K562 (cell line): Measurements from ENCODE around the gene FTO. TPM values are rescaled to one million over a fixed set of nuclear protein-coding genes. Genes with fewer than 3 reads are reported as not detected.

Experiments
- ATAC-seq: fragments of 200-7000 bp; cut with Tn5 transposase; 3 replicates; pipeline ENCODE4 v1.9.1; 2020; ENCODE audit warnings: moderate library complexity
- BruUV-seq: library from RNA; stranded (reverse); fragments of 400-500 nt; replicated peaks from 2 replicates; lab custom pipeline; 2021; lab: Mats Ljungman, UMichigan
- CTCF ChIA-PET: fragments of 300-600 bp; formaldehyde crosslinking; extraction: SDS; loops from one replicate; lab custom pipeline; 2021; ENCODE audit warnings: low intra/inter-chr PET ratio; lab: Yijun Ruan, JAX
- POLR2A ChIA-PET: fragments of 300-600, 350-650 bp; sonication (Branson Sonifier 250); formaldehyde crosslinking; extraction: SDS; loops from one replicate; lab custom pipeline; 2021; ENCODE audit warnings: antibody characterized with exemption, inconsistent platforms; lab: Yijun Ruan, JAX
- DNase-seq, 4 experiments: peaks; one replicate each; pipeline versions ENCODE4 v3.0.0 to v3.0.0-alpha.2; 2011 to 2018; ENCODE audit warnings: low spot score in 3 of 4, mixed read lengths in 3 of 4; ENCODE audit errors: extremely low read depth in 1 of 4
- FAIRE-seq: peaks from 2 replicates; lab custom pipeline; 2011; peaks lifted over from hg19 to GRCh38; lab: Jason Lieb, UNC
- H2AFZ ChIP-seq: 2 replicates; pipeline ENCODE4 v1.6.0; 2011; ENCODE audit warnings: low read depth, low read length, control low read depth, inconsistent platforms
- H3K27ac ChIP-seq: fragments of 200-600 bp; 3 replicates; pipeline ENCODE4 v1.8.0; 2011; ENCODE audit warnings: low read depth, mild to moderate bottlenecking, control low read depth, inconsistent platforms, low read length, moderate library complexity, mixed read lengths; ENCODE audit errors: extremely low read depth
- H3K27me3 ChIP-seq, 2 experiments: fragments of 300-600 bp in 1 of 2; 2 replicates in 1 of 2; 3 replicates in 1 of 2; pipeline versions ENCODE4 v1.6.0 to v1.8.0; 2011; ENCODE audit warnings: inconsistent platforms in 2 of 2, low read length in 2 of 2, mild to moderate bottlenecking in 1 of 2, mixed read lengths in 1 of 2, moderate library complexity in 1 of 2; ENCODE audit not compliant: control insufficient read depth in 2 of 2, insufficient read depth in 2 of 2
- H3K36me3 ChIP-seq: fragments of 300-600 bp; 3 replicates; pipeline ENCODE4 v1.8.0; 2011; ENCODE audit warnings: mild to moderate bottlenecking, low read length, inconsistent platforms; ENCODE audit not compliant: control insufficient read depth, insufficient read depth
- H3K4me1 ChIP-seq, 2 experiments: fragments of 200-600 bp in 1 of 2; replicated peaks in 1 of 2; 2 replicates in 1 of 2; 3 replicates in 1 of 2; pipeline versions ENCODE4 v1.5.1 to v1.8.0; 2011; ENCODE audit warnings: inconsistent platforms in 2 of 2, low read length in 2 of 2, mild to moderate bottlenecking in 1 of 2, mixed read lengths in 1 of 2, moderate library complexity in 1 of 2; ENCODE audit not compliant: control insufficient read depth in 2 of 2, insufficient read depth in 2 of 2
- H3K4me2 ChIP-seq: 2 replicates; pipeline ENCODE4 v1.6.1; 2011; ENCODE audit warnings: low read length, control low read depth, inconsistent platforms, mixed read lengths; ENCODE audit not compliant: insufficient read depth
- H3K4me3 ChIP-seq: fragments of 200-600 bp; sonication (generic), shearing (Covaris generic); 2 replicates; pipeline ENCODE4 v1.5.1; 2016; ENCODE audit warnings: control low read depth, inconsistent platforms
- H3K79me2 ChIP-seq: fragments of 200-600 bp; 3 replicates; pipeline ENCODE4 v1.8.0; 2011; ENCODE audit warnings: low read length, inconsistent platforms; ENCODE audit not compliant: control insufficient read depth, insufficient read depth
- H3K9ac ChIP-seq, 2 experiments: 2 replicates each; pipeline versions ENCODE4 v1.6.0 to v1.6.1; 2011; ENCODE audit warnings: low read depth in 2 of 2, low read length in 2 of 2, control low read depth in 1 of 2, inconsistent platforms in 1 of 2, mild to moderate bottlenecking in 1 of 2, mixed read lengths in 1 of 2; ENCODE audit not compliant: insufficient read depth in 1 of 2
- H3K9me1 ChIP-seq: one replicate; pipeline ENCODE4 v1.6.0; 2011; ENCODE audit warnings: inconsistent platforms, mild to moderate bottlenecking, low read length, moderate library complexity; ENCODE audit not compliant: control insufficient read depth, insufficient read depth
- H3K9me3 ChIP-seq: replicated peaks from 2 replicates; pipeline ENCODE4 v1.5.1; 2011; ENCODE audit warnings: low read depth, low read length, inconsistent platforms; ENCODE audit not compliant: control insufficient read depth, insufficient read depth
- H4K20me1 ChIP-seq: replicated peaks from 2 replicates; pipeline ENCODE4 v1.6.1; 2011; ENCODE audit warnings: low read length, inconsistent platforms, mixed read lengths; ENCODE audit not compliant: control insufficient read depth, insufficient read depth
- ATF6 ChIP-seq: sonication (generic); formaldehyde crosslinking; IDR thresholded peaks from 2 replicates; pipeline ENCODE4 v1.4.0; 2020; ENCODE audit warnings: mild to moderate bottlenecking, missing genetic modification reagents
- CC2D1A ChIP-seq: fragments of 450-650 bp; IDR thresholded peaks from 2 replicates; pipeline ENCODE4 v1.6.1; 2017; ENCODE audit warnings: mild to moderate bottlenecking
- CCNT2 ChIP-seq: IDR thresholded peaks from 2 replicates; pipeline ENCODE4 v1.6.1; 2011; ENCODE audit warnings: borderline replicate concordance, low read depth, mild to moderate bottlenecking, moderate library complexity, mixed read lengths, low read length; ENCODE audit not compliant: insufficient read length; ENCODE audit errors: extremely low read depth
- IRF9 ChIP-seq: fragments of 450-650 bp; IDR thresholded peaks from 2 replicates; pipeline ENCODE4 v1.6.1; 2016; ENCODE audit warnings: missing biosample characterization, missing genetic modification characterization
- RBM39 ChIP-seq: fragments of 200-400 bp; formaldehyde crosslinking; optimal IDR thresholded peaks from 2 replicates; pipeline ENCODE3; 2018; ENCODE audit warnings: low read depth, low read length
- ZNF561 ChIP-seq: fragments of 450-650 bp; formaldehyde crosslinking; conservative IDR thresholded peaks from 2 replicates; pipeline ENCODE4 v1.4.0; 2020; ENCODE audit warnings: mild to moderate bottlenecking, moderate library complexity
- ZNF717 ChIP-seq: fragments of 250-450 bp; sonication (Bioruptor Pico); IDR thresholded peaks from 2 replicates; pipeline ENCODE4 v1.5.0; 2021
- WGBS: fragments of 100-300 bp; shearing (Covaris generic); methylation state at CpG from one replicate; pipeline ENCODE4 v1.1.6; 2016; ENCODE audit warnings: low coverage, mixed read lengths; ENCODE audit not compliant: insufficient coverage; ENCODE audit errors: missing lambda C conversion rate; 5-methylcytosine and 5-hydroxymethylcytosine counted together
- in situ Hi-C: fragments of 300-500 bp; cut with MboI; formaldehyde crosslinking; loops from 4 replicates; pipeline ENCODE4 v1.15.0; 2018; ENCODE audit warnings: inconsistent platforms, mixed read lengths
- intact Hi-C: fragments of 100-400 bp; cut with micrococcal nuclease; formaldehyde crosslinking; loops from 2 replicates; pipeline ENCODE4 v1.14.2; 2022
- polyA plus RNA-seq, 8 experiments: library from polyadenylated mRNA; depleted of rRNA in 4 of 8; stranded (reverse) in 5 of 8; unstranded in 3 of 8; fragments of >200 nt; fragmentation: Nextera tagmentation in 2 of 8; fragmentation: Illumina TruSeq in 1 of 8; extraction: Ambion mirVana in 2 of 8; extraction: Trizol in 1 of 8; gene quantifications; 2 replicates each; pipeline versions ENCODE4 v1.2.1 to v1.2.3, GENCODE V29; 2011 to 2014; ENCODE audit warnings: inconsistent platforms in 1 of 8, missing spikeins in 1 of 8
- total RNA-seq, 7 experiments: library from RNA; depleted of rRNA in 6 of 7; stranded (reverse); fragments of >200 nt in 6 of 7; fragmentation: Illumina TruSeq in 2 of 7; extraction: Trizol in 2 of 7; gene quantifications; 2 replicates each; pipeline versions ENCODE4 v1.2.1 to v1.2.3, GENCODE V29; 2011 to 2021; ENCODE audit warnings: low replicate concordance in 1 of 7
- TF ChIP-seq, protein P1 (sequence below): sonication (generic); formaldehyde crosslinking; IDR thresholded peaks from 2 replicates; pipeline ENCODE4 v1.8.1; 2022; ENCODE audit warnings: missing genetic modification reagents

FTO gene
- total and polyA plus RNA-seq, 9 of the 15 experiments (the other 6 are each of a cell fraction or from before 2014, with no cell fraction given): 11.3 to 27.7 (median 25.5) TPM

GRCh38 chr16:53913099-53913870, 209.3 kb downstream of the FTO start:
- Histone ChIP-seq H3K36me3 (no peaks in the 10 kb centered on the region), H3K4me1 (no peaks in the 10 kb centered on the region), H3K4me3 (no peak overlapping the region), H3K4me2 (no peak overlapping the region), H3K9me1 (no peaks in the 10 kb centered on the region), H2AFZ (no peak overlapping the region), H3K27ac (no peak overlapping the region), H3K9me3 (no peaks in the 10 kb centered on the region), H3K79me2 (no peaks in the 10 kb centered on the region), H3K27me3 (no peaks in the 10 kb centered on the region; a peak in 1 of 5 replicates), H3K9ac (no peak overlapping the region), H4K20me1 (no peaks in the 10 kb centered on the region)
- CTCF ChIA-PET: no interaction called here
- 38% methylated on average over 6 of the region's 7 CpGs for WGBS
- TF ChIP-seq IRF9 (tag): no peak
- no peak for TF ChIP-seq CC2D1A
- no peak for TF ChIP-seq ZNF717
- no peak for TF ChIP-seq ZNF561 (CRISPR knock-in tag)
- DNase-seq (no peak), ATAC-seq (no peak), FAIRE-seq (no peak)
- intact Hi-C loops: no loop called here
- in situ Hi-C loops: no loop called here
- no TSS peak for BruUV-seq
- POLR2A ChIA-PET: no interaction called here

- H2AFZ ChIP-seq: no peak overlapping the region
- H3K9ac ChIP-seq: no peak overlapping the region
- DNase-seq (no peak), ATAC-seq (no peak), FAIRE-seq (no peak)
- 44% methylated on average over 6 of the region's 9 CpGs for WGBS
- H3K27ac ChIP-seq: no peak overlapping the region
- ChIA-PET POLR2A (no interaction called here), CTCF (no interaction called here)
- H3K4me3 ChIP-seq: no peak overlapping the region
- no peaks in the 10 kb centered on the region for H3K36me3 ChIP-seq
- in situ Hi-C loops (no loop called here), intact Hi-C loops (no loop called here)
- no peaks in the 10 kb centered on the region; a peak in 1 of 5 replicates for H3K27me3 ChIP-seq
- no peaks in the 10 kb centered on the region for H3K9me1 ChIP-seq
- no peaks in the 10 kb centered on the region for H3K9me3 ChIP-seq
- H3K79me2 ChIP-seq: no peaks in the 10 kb centered on the region
- H4K20me1 ChIP-seq: no peaks in the 10 kb centered on the region
- H3K4me2 ChIP-seq: no peak overlapping the region
- no peaks in the 10 kb centered on the region for H3K4me1 ChIP-seq
- BruUV-seq: no TSS peak
- no peak for TF ChIP-seq ATF6 (CRISPR knock-in tag)
- TF ChIP-seq, protein P1, sequence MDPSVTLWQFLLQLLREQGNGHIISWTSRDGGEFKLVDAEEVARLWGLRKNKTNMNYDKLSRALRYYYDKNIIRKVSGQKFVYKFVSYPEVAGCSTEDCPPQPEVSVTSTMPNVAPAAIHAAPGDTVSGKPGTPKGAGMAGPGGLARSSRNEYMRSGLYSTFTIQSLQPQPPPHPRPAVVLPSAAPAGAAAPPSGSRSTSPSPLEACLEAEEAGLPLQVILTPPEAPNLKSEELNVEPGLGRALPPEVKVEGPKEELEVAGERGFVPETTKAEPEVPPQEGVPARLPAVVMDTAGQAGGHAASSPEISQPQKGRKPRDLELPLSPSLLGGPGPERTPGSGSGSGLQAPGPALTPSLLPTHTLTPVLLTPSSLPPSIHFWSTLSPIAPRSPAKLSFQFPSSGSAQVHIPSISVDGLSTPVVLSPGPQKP (CRISPR knock-in tag): no peak
- TF ChIP-seq CCNT2: no peak
- TF ChIP-seq RBM39: no peak
Measured at GRCh38 chr16:53913920-53914319, 210.0 kb downstream of the FTO start.
